Stimulated activated CD8-positive, alpha-beta memory T cell treated with anti-CD3 and anti-CD28 coated beads, Interleukin-15, amount 100 ng/mL, for 4 hours (primary cell): ENCODE data around the gene PLOD2.

ENCODE experiments used
- DNase-seq, 2 donors: peaks; one replicate each; pipeline ENCODE4 v3.0.0-alpha.2; 2020; ENCODE audit warnings: low read depth in 2 of 2

PLOD2 gene

DNA sequence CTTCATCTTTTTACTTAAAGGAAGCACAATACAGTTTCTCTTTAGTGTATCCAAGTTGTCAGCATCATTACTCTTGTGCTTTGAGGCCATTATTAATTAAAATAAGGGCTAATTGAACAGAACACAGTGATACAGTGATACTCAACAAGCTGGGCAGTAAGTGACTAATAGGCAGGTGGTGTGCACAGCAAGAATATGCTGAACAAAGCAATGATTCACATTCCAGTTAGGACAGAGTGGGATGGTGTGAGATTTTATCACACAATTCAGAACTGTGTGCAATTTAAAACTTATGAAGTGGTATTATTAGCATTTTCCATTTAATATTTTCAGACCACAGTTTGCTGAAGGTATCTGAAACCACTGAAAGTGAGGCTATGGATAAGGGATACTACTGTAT is 116.9 kb downstream of the PLOD2 start:
- no peak for DNase-seq

DNA sequence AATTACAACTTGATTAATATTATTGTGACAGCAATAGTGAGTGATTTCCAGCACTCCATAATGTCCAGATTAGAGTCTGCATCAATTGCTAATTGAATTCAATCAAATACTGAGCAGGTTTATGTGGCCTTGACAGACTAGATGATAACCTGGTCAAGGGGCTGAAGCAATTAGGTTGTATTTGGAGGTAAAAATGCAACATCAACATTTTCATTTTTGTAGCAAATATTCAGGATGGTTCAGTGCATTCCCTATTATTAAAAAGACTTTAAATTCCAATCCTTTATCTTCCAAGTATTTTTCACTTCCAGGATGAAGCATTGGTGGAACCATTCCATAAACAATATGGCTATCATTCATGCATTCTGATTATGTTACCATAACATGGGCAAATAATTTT is 120.4 kb downstream of the PLOD2 start:
- DNase-seq, result no peak

DNA sequence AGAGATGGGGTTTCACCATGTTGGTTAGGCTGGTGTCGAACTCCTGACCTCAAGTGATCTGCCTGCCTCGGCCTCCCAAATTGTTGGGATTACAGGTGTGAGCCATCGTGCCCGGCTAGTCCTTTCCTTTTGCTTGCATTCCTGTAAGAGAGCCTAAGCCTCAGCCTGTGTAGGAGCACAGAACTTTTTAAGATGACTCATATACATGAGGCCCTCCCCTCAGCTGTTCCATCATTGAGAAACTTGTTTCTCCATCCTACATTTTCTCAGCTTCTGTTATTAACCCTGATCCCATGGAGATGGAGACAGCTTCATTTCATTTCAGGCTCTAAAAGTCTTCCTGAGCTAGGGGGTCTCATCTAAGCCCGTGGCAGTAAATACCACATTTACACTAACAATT is 123.3 kb downstream of the PLOD2 start:
- no peak for DNase-seq

- no peak for DNase-seq
These were observed 124.7 kb downstream of the PLOD2 start for GRCh38 chr3:146036281-146036680.

DNA sequence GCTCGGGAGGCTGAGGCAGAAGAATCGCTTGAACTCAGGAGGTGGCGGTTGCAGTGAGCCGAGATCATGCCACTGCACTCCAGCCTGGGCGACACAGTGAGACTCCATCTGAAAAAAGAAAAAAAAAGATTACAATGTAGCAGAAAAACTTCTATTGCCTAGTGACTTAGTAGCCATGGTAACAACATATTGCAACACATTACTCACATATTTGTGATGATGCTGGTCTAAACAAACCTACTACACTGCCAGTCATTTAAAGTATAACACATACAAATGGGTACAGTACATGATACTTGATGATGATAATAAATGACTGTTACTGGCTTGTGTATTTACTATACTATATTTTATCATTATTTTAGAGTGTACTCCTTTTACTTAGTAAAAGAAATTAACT is 125.6 kb downstream of the PLOD2 start:
- DNase-seq, result no peak

DNA sequence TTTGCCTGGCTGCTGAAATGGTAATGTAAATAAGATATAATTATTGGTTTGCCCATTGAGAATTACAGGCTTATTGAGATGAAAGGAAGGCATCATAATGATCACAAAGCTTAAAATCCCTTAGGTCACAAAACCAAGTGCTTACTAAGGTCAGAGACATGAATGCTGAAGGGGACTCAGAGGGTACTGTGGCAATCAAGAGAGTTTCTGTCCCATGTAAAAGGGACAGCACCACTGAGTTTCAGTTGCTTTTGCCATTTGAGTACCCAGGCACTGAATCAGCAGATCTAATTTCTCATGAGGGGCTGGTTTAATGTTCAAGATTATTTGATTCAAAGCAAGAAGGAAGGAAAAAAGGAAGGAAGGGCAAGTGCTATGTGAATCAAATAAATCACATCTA is 127.0 kb downstream of the PLOD2 start:
- DNase-seq, result no peak

GRCh38 chr3:146026547-146026946 is 134.4 kb downstream of the PLOD2 start:
- no peak for DNase-seq

DNA sequence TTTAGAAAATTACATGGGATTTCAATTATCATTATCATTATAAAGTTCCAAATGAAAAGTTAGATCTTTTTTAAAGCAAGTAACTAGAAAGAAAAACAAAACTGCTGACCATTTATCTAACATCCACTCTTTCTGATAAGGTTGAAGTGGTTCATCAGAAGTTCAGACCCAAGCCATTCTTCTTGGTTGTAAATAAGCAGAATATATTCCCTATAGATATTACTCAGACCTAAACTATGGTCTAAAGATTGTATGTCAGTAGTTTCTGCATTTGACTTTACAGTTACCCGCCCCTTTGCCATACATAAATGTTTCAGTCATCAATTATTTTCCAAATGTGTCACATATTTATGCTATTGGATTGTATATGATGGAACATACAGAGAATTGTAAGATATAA is 136.7 kb downstream of the PLOD2 start:
- no peak for DNase-seq

DNA sequence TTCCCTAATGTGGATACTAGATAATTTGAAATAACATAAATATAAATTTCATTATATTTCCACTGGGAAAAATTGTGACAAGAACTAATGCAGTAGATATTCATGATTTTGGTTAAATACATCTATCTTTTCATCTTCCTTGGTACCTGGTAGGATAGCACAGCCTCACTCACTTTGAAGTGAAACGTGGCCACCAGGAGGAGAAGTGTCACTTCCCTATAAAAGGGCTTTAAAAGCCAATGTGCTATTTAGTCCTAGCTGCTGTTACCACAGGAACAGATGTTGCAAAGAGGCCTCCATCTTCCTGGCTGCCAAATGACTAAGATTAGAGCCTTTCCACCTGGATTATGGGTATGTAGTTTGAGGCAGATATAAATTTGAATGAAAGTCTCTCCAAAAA is 140.0 kb downstream of the PLOD2 start:
- DNase-seq, result no peak

DNA sequence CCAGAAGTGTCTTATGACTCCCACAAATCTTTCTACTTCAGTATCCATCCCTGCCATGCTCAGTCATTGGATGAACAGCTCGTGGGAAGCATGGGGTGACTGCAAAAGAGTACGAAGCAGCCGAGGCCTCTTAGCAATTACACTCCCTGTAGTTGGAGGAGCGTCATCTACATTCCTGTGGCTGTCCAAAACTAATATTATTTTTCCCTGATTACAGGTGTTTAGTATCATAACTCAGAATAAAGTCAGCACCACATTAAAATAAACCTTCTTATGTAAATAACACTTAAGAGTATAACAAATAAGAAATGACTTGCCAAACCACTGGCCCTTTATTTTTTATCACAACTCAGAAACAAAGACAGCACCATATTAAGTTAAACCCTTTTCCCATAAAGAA is 141.5 kb downstream of the PLOD2 start:
- no peak for DNase-seq
